SK-N-SH treated with all-trans-retinoic acid at 6 μM for 48 hours (cell line): ENCODE results near the gene IGSF9.

Source experiments
- PPARA ChIP-seq: fragments of 250-450 bp; sonication (Bioruptor Pico); IDR thresholded peaks from 2 replicates; pipeline ENCODE4 v1.5.0; 2020; ENCODE audit warnings: mild to moderate bottlenecking, borderline replicate concordance
- TF ChIP-seq, protein P1 (sequence below): fragments of 250-450 bp; sonication (Bioruptor Pico); IDR thresholded peaks from 2 replicates; pipeline ENCODE4 v1.8.0; 2020; ENCODE audit warnings: mild to moderate bottlenecking, moderate library complexity, borderline replicate concordance

DNA sequence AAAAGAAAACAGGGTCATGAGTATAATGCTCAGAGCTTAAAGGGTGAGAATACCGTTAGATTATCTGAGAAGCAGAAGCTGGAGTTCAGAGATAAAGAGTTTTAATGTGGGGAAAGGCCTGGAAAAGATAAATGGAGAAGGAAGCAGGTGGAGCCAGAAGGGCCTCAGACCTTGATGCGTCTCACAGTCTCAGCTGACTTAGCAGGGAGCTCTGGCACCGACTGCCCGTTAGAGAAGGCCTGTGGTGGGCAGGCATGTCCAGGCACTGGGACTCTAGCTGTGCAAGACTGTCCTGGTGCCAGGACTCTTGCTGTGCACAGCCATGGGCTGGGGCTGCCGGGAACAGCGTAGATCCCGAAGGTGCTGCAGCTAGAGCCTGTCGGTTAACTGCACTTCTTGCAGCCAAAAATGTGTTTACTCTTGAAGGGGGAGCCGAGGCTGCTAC lies 12.4 kb upstream of the IGSF9 start:
- TF ChIP-seq, protein P1, sequence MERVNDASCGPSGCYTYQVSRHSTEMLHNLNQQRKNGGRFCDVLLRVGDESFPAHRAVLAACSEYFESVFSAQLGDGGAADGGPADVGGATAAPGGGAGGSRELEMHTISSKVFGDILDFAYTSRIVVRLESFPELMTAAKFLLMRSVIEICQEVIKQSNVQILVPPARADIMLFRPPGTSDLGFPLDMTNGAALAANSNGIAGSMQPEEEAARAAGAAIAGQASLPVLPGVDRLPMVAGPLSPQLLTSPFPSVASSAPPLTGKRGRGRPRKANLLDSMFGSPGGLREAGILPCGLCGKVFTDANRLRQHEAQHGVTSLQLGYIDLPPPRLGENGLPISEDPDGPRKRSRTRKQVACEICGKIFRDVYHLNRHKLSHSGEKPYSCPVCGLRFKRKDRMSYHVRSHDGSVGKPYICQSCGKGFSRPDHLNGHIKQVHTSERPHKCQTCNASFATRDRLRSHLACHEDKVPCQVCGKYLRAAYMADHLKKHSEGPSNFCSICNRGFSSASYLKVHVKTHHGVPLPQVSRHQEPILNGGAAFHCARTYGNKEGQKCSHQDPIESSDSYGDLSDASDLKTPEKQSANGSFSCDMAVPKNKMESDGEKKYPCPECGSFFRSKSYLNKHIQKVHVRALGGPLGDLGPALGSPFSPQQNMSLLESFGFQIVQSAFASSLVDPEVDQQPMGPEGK = no peak
- no peak for TF ChIP-seq PPARA (CRISPR knock-in tag)
